ENCODE measurements around the gene CCND3. TPM values are rescaled to one million over a fixed set of nuclear protein-coding genes. Genes with fewer than 3 reads are reported as not detected.

The CCND3 gene
- total RNA-seq, 2 experiments from 2014 or later = 244 to 319 TPM

GRCh38 chr6:41895300-41896233 is 46.0 kb downstream of the CCND3 start, which contains the start of gene USP49:
USP49 (minus strand) TSS chr6:41895375; CDS start chr6:41806983, 88,392 bp downstream.
- H3K27ac ChIP-seq (ENCODE audit: low read depth, low read length, poor library complexity, severe bottlenecking) = peak within 1 kb of the TSS; percentile 83
- intact Hi-C loops (cut with micrococcal nuclease; ENCODE audit: unreplicated experiment) = loop anchor here (1.0 kb wide), 1 partner anchor 108 kb away; the partner anchor contains the start of gene TOMM6
- no peaks in the 10 kb centered on the region for H3K9me3 ChIP-seq (ENCODE audit: low read length)
- H3K4me1 ChIP-seq (ENCODE audit: insufficient read depth, low read length, poor library complexity, severe bottlenecking) = peaks cover 29% of the 10 kb centered on the region
- H3K4me3 ChIP-seq (ENCODE audit: low read depth, low read length, poor library complexity, severe bottlenecking) = peak within 1 kb of the TSS; percentile 88
- CTCF ChIA-PET (ENCODE audit: unreplicated experiment) = interaction anchor here (0.5 to 1.2 kb wide), 9 partner anchors 25 to 1183 kb away, joined by 3 to 11 read pairs (median 3); partner anchors contain the start of genes BYSL and MED20
- peak within 1 kb of the TSS; percentile 92 for H3K4me2 ChIP-seq (ENCODE audit: low read length)
- H3K79me2 ChIP-seq (ENCODE audit: insufficient read depth, low read depth, low read length) = peaks cover 23% of the 10 kb centered on the region; the same call in 1 of the 2 replicates
- DNase-seq (ENCODE audit: low spot score) = peak; percentile 92
- POLR2A ChIA-PET = interaction anchor here (0.6 to 2.2 kb wide), 14 partner anchors 10 to 668 kb away, joined by 3 to 15 read pairs (median 4); partner anchors contain the start of genes BYSL and MED20
- peak within 1 kb of the TSS; percentile 86 for H2AFZ ChIP-seq (ENCODE audit: low read length)
- no TSS peak for BruUV-seq (replicated peaks)
- H3K9me2 ChIP-seq (ENCODE audit: insufficient read depth, low read length) = no peaks in the 10 kb centered on the region
- H4K20me1 ChIP-seq (ENCODE audit: insufficient read depth, low read length) = no peaks in the 10 kb centered on the region
- TF ChIP-seq EZH2phosphoT487 (IDR thresholded peaks at IDR 0.05; ENCODE audit: borderline replicate concordance, low read depth, low read length) (no peak), CTCF (conservative IDR thresholded peaks at IDR 0.05; ENCODE audit: low read length) (no peak)
- H3K36me3 ChIP-seq (ENCODE audit: insufficient read depth, low read length) = peaks cover 13% of the 10 kb centered on the region

GRCh38 chr6:41894366-41895299 is 47.0 kb downstream of the CCND3 start:
- BruUV-seq (replicated peaks) = no TSS peak
- Histone ChIP-seq H3K27ac (ENCODE audit: low read depth, low read length, poor library complexity, severe bottlenecking) (peak overlapping the region; percentile 83), H3K4me2 (ENCODE audit: low read length) (peak overlapping the region; percentile 79), H3K79me2 (ENCODE audit: insufficient read depth, low read depth, low read length) (peaks cover 23% of the 10 kb centered on the region; the same call in 1 of the 2 replicates), H3K4me1 (ENCODE audit: insufficient read depth, low read length, poor library complexity, severe bottlenecking) (peaks cover 29% of the 10 kb centered on the region), H3K4me3 (ENCODE audit: low read depth, low read length, poor library complexity, severe bottlenecking) (peak overlapping the region; percentile 88), H4K20me1 (ENCODE audit: insufficient read depth, low read length) (no peaks in the 10 kb centered on the region), H3K36me3 (ENCODE audit: insufficient read depth, low read length) (peaks cover 13% of the 10 kb centered on the region), H2AFZ (ENCODE audit: low read length) (peak overlapping the region; percentile 86), H3K9me3 (ENCODE audit: low read length) (no peaks in the 10 kb centered on the region), H3K9me2 (ENCODE audit: insufficient read depth, low read length) (no peaks in the 10 kb centered on the region)
- TF ChIP-seq CTCF (conservative IDR thresholded peaks at IDR 0.05; ENCODE audit: low read length) (no peak), EZH2phosphoT487 (IDR thresholded peaks at IDR 0.05; ENCODE audit: borderline replicate concordance, low read depth, low read length) (no peak)
- no peak for DNase-seq (ENCODE audit: low spot score)
- ChIA-PET CTCF (ENCODE audit: unreplicated experiment) (interaction anchor here (0.5 to 1.2 kb wide), 8 partner anchors 27 to 1182 kb away, joined by 3 to 11 read pairs (median 3); partner anchors contain the start of genes BYSL and MED20), POLR2A (interaction anchor here (0.7 to 2.2 kb wide), 9 partner anchors 10 to 276 kb away, joined by 3 to 15 read pairs (median 3); partner anchors contain the start of genes BYSL and MED20)
- intact Hi-C loops (cut with micrococcal nuclease; ENCODE audit: unreplicated experiment) = loop anchor here (1.0 kb wide), 1 partner anchor 107 kb away; the partner anchor contains the start of gene TOMM6

All from OCI-LY7 (cell line).